Measurements from ENCODE around the gene PHKB.

Gene PHKB

DNA sequence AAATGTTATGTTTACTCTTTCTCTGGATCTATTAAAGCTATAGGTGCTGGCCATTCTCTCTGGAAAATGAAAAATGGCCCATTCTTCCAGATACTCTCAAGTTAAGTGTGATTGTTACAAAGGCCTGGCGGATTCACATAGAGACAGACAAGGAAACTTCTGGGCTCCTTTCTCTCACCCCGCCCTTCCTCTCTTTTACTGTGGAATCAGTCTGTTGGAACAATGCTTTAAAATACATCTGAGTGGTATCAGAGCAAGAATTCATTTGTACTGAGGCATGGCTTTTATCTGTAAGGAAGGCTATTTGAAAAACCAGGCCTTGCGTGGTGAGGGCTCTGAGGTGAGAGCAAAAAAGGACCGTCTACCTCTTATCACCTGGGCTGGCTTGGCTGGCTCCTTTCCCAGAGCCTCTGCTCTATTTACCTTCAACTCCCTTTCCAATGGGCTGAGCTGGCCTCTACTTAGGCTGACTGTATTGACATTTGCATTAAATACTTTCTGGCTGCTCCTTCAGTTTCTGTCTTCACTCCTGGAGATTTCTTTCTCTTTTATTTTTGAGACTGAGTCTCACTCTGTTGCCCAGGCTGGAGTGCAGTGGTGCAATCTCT, 274.0 kb downstream of the PHKB start:
- H3K27ac ChIP-seq (replicated peaks): no peak overlapping the region
- no peak for TF ChIP-seq SPI1 (IDR thresholded peaks at IDR 0.05; ENCODE audit: borderline replicate concordance, low read depth)
- no peaks in the 10 kb centered on the region for H3K27me3 ChIP-seq (ENCODE audit: insufficient read depth, poor library complexity, severe bottlenecking)
- H3K4me3 ChIP-seq (replicated peaks; ENCODE audit: insufficient read depth, low read length): no peak overlapping the region
- no peak for DNase-seq (ENCODE audit: low read depth in 1 of 2, low spot score in 1 of 2)

DNA sequence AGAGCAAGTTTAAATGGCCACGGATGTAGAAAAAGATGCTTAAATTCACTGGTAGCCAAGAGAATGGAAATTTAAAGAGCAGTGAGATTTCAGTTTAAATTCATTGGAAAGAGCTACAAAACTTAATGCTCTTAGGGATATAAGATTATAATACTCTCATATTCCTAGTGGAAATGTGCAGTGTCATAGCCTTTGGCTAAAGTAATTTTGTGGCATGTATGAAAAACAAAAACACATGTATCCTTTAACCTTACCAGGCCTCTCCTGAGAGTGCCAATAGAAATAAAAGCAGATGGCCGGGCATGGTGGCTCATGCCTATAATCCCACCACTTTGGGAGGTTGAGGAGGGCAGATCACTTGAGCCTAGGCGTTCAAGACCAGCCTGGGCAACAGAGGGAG, 289.2 kb downstream of the PHKB start:
- Histone ChIP-seq H3K27me3 (ENCODE audit: insufficient read depth, poor library complexity, severe bottlenecking) (peaks cover 2% of the 10 kb centered on the region), H3K4me3 (replicated peaks; ENCODE audit: insufficient read depth, low read length) (no peak overlapping the region), H3K27ac (replicated peaks) (no peak overlapping the region)
- no peak for DNase-seq (ENCODE audit: low read depth in 1 of 2, low spot score in 1 of 2)
- TF ChIP-seq POLR2AphosphoS5 (IDR thresholded peaks at IDR 0.05; ENCODE audit: low read depth): no peak
- TF ChIP-seq REST (IDR thresholded peaks at IDR 0.05; ENCODE audit: insufficient replicate concordance, low read depth): no peak
- TF ChIP-seq SPI1 (IDR thresholded peaks at IDR 0.05; ENCODE audit: borderline replicate concordance, low read depth): no peak
- no peak for TF ChIP-seq CTCF (IDR thresholded peaks at IDR 0.05; ENCODE audit: insufficient read depth, low read length)
- no peak for TF ChIP-seq GABPA (IDR thresholded peaks at IDR 0.05; ENCODE audit: low read depth)
